ENCODE data around the gene CBR1.

- no peak for TF ChIP-seq POLR2A (IDR thresholded peaks at IDR 0.05)
- TF ChIP-seq, protein P1, sequence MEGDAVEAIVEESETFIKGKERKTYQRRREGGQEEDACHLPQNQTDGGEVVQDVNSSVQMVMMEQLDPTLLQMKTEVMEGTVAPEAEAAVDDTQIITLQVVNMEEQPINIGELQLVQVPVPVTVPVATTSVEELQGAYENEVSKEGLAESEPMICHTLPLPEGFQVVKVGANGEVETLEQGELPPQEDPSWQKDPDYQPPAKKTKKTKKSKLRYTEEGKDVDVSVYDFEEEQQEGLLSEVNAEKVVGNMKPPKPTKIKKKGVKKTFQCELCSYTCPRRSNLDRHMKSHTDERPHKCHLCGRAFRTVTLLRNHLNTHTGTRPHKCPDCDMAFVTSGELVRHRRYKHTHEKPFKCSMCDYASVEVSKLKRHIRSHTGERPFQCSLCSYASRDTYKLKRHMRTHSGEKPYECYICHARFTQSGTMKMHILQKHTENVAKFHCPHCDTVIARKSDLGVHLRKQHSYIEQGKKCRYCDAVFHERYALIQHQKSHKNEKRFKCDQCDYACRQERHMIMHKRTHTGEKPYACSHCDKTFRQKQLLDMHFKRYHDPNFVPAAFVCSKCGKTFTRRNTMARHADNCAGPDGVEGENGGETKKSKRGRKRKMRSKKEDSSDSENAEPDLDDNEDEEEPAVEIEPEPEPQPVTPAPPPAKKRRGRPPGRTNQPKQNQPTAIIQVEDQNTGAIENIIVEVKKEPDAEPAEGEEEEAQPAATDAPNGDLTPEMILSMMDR (IDR thresholded peaks at IDR 0.05): no peak
Observed at GRCh38 chr21:36117286-36117741, 47.5 kb downstream of the CBR1 start.
